Measurements from ENCODE around the gene TFB2M. TPM values are rescaled to one million over a fixed set of nuclear protein-coding genes. Genes with fewer than 3 reads are reported as not detected.

TFB2M gene
- total and polyA plus RNA-seq, 2 of the 13 experiments (the other 11 are each of a cell fraction or from before 2014, with no cell fraction given): 15.7 to 31.4 TPM

DNA sequence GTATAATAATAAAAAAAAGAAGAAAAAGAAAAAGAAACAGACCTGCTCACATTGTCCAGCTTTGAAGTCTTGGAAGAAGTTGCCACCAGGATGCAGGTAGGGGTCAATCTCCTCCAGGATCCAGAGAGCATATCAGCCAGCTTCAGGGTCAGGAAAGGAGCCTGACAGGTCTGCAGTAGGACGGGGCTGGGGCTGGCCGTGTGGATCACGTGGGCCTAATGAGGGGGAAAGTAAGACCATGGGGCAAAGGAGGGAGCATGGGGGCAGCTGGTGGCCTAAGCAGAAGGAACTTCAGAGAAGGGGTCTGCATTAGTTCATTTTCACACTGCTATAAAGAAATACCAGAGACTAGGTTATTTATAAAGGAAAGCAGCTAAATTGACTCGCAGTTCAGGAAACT is 39.7 kb downstream of the TFB2M start (continued):
- TF ChIP-seq SP1 (IDR thresholded peaks at IDR 0.05): no peak
- TF ChIP-seq SP1 (CRISPR knock-in tag; IDR thresholded peaks at IDR 0.05): no peak
- no peak for TF ChIP-seq RCOR2 (CRISPR knock-in tag; IDR thresholded peaks at IDR 0.05)
- no peak for TF ChIP-seq SMAD1 (CRISPR knock-in tag; IDR thresholded peaks at IDR 0.05; ENCODE audit: borderline replicate concordance, low read depth)
- no peak for TF ChIP-seq BORCS8-MEF2B (CRISPR knock-in tag; IDR thresholded peaks at IDR 0.05)

DNA sequence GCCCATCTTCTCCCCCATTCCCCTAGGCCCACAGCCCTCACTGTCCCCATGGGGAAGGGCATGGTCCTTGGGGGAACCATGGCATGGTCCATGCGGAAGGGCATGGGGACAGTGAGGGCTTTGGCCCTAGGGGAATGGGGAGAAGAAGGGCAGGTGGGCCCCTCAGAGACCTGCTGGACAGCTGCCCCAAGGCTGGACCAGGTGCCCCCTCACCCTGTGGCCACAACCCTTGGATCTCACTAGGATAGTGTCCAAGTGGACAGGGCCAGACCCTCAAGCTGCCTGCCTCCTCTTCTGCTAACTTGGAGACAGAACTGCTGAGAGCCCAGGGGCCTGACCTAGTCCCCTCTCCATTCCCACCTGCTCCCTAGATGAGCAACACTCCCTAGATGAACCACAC is 46.5 kb downstream of the TFB2M start:
- Histone ChIP-seq H3K9ac (ENCODE audit: insufficient read depth, low read depth, low read length) (no peak overlapping the region), H3K4me1 (ENCODE audit: insufficient read depth, low read length) (peaks cover 6% of the 10 kb centered on the region), H3K36me3 (replicated peaks in 1 of 2; ENCODE audit: control insufficient read depth in 1 of 2, insufficient read depth in 2 of 2, low read length in 2 of 2) (no peaks in the 10 kb centered on the region), H3K9me3 (ENCODE audit: low read length) (peaks cover 23% of the 10 kb centered on the region), H3K79me2 (ENCODE audit: insufficient read depth, low read length) (no peaks in the 10 kb centered on the region), H2AFZ (ENCODE audit: low read length) (no peak overlapping the region), H3K27ac (ENCODE audit: extremely low read length, insufficient read depth, low read length) (no peak overlapping the region), H3K27me3 (ENCODE audit: control insufficient read depth in 1 of 2, insufficient read depth in 2 of 2, low read length in 2 of 2) (peaks cover 0 to 4% of the 10 kb centered on the region in 2 experiments; a peak in 1 of 5 replicates), H3K4me3 (replicated peaks in 1 of 3; ENCODE audit: insufficient read depth in 1 of 3, low read depth in 2 of 3, low read length in 3 of 3) (no peak overlapping the region), H4K20me1 (ENCODE audit: insufficient read depth, low read length) (no peaks in the 10 kb centered on the region), H3K4me2 (ENCODE audit: low read depth, low read length) (no peak overlapping the region)
- in situ Hi-C loops (cut with HindIII; ENCODE audit: extremely low pct_ligation_motif_present, low pct_unique_long_range_greater_than_20kb) (no loop called here), intact Hi-C loops (cut with micrococcal nuclease; ENCODE audit: unreplicated experiment) (no loop called here)
- FAIRE-seq (no peak), DNase-seq (ENCODE audit: low spot score) (no peak), ATAC-seq (no peak; the same call in 2 of the 3 replicates)
- no peak for TF ChIP-seq ZNF672 (CRISPR knock-in tag; IDR thresholded peaks at IDR 0.05)
- TF ChIP-seq, protein P1, sequence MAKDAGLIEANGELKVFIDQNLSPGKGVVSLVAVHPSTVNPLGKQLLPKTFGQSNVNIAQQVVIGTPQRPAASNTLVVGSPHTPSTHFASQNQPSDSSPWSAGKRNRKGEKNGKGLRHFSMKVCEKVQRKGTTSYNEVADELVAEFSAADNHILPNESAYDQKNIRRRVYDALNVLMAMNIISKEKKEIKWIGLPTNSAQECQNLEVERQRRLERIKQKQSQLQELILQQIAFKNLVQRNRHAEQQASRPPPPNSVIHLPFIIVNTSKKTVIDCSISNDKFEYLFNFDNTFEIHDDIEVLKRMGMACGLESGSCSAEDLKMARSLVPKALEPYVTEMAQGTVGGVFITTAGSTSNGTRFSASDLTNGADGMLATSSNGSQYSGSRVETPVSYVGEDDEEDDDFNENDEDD (CRISPR knock-in tag; IDR thresholded peaks at IDR 0.05; ENCODE audit: borderline replicate concordance): no peak
- no peak for TF ChIP-seq ZNF44 (CRISPR knock-in tag; IDR thresholded peaks at IDR 0.05)
- no peak for TF ChIP-seq TOE1 (CRISPR knock-in tag; IDR thresholded peaks at IDR 0.05)
- TF ChIP-seq MAFK (conservative IDR thresholded peaks at IDR 0.05 in 1 of 2, IDR thresholded peaks at IDR 0.05 in 1 of 2; ENCODE audit: low read length in 2 of 2): no peak
- POLR2A ChIA-PET: no interaction called here
- BruUV-seq (replicated peaks): no TSS peak
- 80% methylated on average over 1 of the region's 1 CpG for WGBS (ENCODE audit: low lambda C conversion rate)
- CTCF ChIA-PET (ENCODE audit: low intra/inter-chr PET ratio, low total read pairs): no interaction called here
